HS-5 (cell line): ENCODE measurements around the gene C2CD4D.
"Not testable (repeated sequence)": the region's sequence is repeated elsewhere in the genome, so short reads cannot be mapped to it uniquely, and the experiment has no call there.

Experiments
- DNase-seq: peaks from one replicate; pipeline ENCODE4 v3.0.0-alpha.2; 2012; ENCODE audit warnings: low read depth

The C2CD4D gene

DNA sequence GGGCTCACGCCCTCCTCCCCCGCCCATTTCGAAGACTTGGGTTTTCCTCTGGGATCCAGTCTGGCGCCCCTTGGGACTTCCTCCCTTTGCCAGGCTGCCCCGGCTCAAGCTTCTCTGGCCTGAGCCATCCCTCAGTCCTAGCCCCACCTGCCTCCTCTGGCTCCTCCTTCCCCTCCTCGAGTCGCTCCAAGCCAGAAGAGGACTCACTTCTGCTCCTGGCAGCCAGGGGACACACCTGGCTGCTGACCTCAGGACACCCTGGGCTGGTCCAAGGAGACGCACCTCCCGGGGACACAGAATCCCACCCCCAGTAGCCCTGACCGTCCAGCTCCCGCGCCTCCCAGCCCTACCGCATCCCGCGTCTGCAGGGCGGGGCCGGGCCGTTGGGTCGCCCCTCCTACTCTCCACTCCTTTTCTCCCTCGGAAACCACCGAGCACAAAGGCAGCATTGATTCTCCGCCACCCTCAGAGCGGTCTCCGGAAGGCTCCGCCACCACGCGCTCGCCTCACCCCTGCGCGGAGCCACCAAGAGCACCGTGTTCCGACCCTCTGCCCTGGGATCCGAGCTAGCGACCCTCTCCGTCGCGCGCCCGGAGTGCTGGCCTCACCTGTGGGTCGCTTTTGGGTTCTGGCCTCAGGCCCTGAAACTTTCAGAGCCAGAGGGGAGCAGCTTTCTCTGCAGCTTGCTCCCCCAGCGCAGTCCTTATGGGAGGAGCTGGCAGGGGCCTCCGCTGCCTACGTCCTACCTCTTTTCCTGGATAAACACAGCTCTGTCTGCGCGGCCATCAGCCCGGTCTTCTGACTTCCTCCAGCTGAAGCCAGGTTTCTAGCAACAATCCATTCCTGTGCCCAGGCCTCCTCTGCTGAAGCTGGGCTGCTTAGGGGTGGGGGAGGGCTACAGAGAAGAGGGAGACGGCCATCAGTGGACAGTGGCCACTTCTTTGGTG is at the start of gene C2CD4D:
C2CD4D (minus strand) TSS at position 364 of the 947 bp plus-strand sequence. CDS start 831 bp downstream, outside the sequence.
- DNase-seq: no peak

DNA sequence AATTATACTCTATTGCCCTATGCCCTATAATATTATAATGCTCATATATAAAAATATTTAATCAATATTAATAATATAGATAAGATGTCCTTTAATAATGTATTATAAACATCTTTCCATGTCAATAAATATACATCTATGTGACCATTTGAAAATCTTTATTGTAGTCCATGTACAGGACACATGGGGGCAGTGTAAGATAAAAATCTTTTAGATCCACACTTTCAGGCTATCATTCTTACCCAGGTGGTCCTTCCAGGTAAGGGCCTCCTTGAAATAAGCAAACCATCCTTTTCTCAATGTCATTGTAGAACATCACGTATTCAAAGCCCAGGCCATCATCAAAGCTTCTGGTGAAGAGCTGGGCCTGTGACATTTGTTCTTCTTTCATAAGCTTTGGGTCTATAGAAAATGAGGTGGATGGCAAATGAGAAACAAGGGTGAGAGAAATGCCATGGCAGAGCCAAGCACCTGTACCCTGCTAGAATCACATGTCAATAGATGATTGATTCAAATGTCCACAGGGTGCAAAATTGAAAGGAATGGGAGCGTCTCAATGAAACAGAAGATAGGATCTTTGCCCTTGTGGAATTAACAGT is 49.5 kb upstream of the C2CD4D start:
- no peak for DNase-seq

DNA sequence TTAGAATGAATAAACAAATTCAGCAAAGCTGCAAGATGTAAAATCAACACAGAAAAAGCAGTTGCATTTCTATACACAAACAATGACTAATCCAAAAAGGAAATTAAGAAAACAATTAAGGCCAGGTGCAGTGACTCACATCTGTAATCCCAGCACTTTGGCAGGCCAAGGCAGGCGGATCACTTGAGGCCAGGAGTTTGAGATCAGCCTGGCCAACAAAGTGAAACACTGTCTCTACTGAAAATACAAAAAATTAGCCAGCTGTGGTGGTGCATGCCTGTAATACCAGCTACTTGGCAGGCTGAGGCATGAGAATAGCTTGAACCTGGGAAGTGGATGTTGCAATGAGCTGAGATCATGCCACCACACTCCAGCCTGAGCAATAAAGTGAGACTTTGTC is 47.4 kb upstream of the C2CD4D start:
- no peak for DNase-seq

DNA sequence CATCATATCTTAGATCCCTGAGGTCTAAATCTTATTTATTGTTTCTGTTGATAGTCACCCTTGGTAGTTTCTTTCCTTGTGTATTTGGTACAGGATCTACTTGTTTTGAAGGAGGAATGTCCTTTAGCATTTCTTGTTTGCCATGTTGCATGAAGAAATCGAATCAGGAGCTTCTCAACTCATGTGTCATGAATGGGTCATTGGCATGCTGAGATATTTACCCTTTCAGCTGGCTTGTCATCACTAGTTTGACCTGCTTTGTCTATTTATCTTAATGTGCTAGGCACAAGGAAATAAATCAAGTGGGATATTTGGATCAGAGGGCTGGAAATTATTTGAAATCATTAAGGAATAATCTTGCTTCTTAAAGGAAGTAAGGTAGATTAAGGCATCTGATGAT is 45.9 kb upstream of the C2CD4D start:
- no peak for DNase-seq

DNA sequence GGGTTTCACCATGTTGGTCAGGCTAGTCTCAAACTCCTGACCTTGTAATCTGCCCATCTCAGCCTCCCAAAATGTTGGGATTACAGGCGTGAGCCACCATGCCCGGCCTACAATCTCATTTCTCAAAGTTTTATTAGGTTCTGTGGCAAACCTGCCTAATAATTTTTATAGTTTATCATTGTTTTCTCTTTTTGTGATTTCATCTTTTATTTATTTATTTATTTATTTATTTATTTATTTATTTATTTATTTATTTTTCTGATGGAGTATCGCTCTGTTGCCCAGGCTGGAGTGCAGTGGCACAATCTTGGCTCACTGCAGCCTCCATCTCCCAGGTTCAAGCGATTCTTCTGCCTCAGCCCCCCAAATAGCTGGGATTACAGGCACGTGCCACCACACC is 45.3 kb upstream of the C2CD4D start:
- not testable (repeated sequence) for DNase-seq

DNA sequence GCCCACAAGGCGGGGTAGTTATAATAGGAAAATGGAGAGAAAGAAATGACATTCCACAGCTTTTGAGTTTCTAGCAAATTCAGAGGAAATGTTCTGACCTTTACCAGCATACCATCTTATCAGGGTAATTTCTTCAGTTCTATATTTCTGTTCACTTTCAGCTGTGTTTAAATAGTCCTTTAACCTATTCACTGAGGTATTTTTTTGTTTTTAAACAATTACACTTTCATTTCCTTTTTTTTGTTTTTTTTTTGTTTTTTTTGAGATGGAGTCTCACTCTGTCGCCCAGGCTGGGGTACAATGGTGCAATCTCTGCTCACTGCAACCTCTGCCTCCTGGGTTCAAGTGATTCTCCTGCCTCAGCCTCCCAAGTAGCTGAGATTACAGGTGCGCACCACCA is 44.8 kb upstream of the C2CD4D start:
- not testable (repeated sequence) for DNase-seq

DNA sequence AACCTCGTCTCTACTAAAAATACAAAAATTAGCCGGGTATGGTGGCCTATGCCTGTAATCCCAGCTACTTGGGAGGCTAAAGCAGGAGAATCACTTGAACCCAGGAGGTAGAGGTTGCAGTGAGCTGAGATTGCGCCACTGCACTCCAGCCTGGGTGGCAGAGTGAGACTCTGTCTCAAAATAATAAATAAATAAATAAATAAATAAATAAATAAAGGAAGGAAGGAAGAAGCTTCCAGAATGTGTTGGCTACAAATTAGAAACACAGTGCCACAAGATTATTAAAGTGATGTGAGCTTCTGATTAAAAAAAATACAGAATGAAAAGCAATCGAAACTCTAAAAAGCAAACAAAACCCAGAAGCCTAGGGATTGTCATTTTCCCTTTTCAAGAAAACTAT is 44.3 kb upstream of the C2CD4D start:
- DNase-seq: not testable (repeated sequence)

DNA sequence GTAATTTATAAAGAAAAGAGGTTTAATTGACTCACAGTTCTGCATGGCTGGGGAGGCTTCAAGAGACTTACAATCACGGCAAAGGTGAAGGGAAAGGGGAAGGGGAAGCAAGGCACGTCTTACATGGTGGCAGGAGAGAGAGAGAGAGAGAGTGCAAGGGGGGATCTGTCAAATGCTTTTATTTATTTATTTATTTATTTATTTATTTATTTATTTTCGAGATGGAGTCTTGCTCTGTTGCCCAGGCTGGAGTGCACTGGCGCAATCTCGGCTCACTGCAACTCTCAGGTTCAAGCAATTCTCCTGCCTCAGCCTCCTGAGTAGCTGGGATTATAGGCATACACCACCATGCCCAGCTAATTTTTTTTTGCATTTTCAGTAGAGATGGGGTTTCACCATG is 43.3 kb upstream of the C2CD4D start:
- DNase-seq: not testable (repeated sequence)

DNA sequence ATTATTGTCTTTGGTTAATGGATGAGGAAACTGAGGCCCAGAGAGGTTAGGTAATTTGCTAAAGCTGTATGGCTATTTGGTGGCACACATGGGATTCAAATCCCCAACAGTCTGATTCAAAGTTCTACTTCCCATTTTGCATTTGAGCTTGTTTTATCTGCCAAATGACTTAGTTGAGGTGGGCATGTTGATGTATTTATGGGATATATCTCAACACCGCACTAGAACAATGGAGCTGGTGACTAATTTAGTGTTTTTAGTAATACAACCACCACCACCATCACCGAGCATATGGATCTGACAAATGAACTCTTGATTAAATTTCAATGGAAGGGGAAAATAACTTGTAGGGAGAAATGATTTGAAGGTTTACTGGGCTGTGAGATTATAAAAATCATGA is 42.8 kb upstream of the C2CD4D start:
- no peak for DNase-seq

DNA sequence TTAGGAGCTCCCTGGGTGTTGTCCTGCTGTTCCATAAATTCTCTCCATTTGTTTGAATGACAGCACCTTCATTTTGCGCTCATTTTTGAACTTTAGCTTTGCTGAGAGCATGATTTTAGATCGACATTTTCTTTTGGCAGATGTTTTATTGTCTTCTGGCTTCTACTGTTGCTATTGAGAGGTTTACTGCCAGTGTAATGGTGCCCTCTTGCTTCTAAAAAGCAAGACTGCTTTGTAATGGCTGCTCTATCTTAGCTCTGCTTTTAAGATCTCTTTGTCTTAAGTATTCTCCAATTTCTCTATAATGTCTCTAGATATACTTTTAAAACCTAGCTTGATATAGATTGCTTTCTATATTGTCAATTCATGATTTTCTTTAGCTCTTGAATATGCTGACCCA is 41.9 kb upstream of the C2CD4D start:
- DNase-seq: no peak

DNA sequence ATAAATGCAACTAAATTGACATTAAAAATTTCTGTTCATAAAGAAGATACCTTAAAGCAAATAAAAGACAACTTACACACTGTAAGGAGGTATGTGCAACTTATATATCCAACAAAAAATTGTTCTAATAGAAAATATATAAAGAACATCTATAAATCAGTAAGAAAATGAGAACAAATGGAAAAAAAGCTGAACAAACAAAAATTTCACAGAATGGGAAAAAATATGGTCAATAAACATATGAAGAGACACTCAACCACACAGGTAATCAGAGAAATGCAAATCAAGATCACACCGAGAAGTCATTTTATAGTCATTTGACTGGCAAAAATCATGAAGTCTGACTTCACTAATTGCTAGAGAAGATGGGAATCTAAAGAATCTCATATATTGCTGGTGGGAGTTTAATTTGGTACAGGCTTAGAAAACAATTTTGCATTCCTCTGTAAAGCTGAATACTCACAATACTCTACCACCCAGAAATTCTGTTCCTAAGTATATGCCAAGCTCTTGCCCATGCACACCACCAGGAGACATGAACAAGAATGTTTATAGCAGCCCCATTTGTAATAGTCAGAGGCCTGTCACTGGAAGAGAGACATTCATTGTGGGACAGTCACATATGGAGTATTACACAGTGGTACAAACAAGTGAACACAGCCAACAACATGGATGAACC is 35.9 kb upstream of the C2CD4D start:
- DNase-seq: no peak

DNA sequence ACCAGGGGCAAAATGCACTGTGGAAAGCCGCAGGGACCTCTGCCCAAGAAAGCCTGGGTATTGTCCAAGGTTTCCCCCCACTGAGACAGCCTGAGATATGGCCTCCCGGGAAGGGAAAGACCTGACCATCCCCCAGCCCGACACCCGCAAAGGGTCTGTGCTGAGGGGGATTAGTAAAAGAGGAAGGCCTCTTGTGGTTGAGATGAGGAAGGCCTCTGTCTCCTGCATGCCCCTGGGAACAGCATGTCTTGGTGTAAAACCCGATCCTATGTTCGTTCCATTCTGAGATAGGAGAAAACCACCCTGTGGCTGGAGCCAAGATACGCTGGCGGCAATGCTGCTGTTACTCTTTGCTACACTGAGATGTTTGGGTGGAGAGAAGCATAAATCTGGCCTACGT is 33.2 kb upstream of the C2CD4D start:
- DNase-seq: not testable (repeated sequence)

DNA sequence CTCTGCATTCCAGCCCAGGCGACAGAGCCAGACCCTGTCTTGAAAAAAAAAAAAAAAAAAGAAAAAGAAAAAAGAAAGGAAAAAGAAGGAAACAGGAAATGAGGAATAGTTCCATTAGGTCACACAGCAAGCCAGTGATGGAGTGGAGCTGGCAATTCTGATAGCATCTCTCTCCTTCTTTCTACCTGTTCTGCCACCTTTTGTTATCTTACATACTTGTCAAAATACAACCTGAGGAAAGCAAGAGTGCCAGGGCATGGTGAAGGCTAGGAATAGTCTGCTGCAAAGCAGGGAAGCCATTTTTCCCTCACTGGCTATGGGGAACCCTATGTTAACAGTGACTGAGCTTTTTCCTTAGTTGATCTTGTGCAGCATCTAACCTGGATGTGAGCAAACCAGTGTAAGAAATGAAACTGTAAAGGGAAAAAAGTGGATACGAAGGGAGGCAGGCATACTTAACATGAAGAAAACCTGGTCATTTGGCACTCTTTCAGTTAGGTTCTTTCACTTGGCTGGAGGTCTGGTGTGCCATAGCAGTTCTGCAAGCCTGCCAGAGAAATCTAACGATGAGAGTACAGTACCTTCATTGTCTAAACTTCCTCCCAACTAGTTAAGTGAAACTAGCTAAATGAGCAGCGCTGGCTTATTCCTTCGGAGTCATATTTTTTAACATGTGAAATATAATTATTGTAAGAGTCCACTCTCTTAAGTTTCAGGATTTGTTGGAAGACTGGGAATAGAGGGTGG is 31.8 kb upstream of the C2CD4D start:
- DNase-seq: no peak

DNA sequence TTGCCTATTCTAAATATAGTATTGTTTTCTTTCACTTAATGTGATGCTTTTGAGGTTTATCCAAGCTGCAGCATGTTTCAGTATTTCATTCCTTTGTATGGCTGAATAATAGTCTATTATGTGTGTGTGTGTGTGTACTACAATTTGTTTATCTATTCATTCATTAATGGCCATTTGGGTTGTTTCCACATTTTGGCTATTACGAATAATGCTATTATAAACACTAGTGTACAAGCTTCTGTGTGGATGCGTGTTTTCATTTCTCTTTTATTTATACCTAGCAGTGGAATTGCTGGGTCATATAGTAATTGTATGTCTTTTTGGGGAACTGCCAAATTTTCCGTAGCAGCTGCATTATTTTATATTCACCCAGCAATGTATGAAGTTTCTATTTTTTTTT is 28.9 kb upstream of the C2CD4D start:
- no peak for DNase-seq

DNA sequence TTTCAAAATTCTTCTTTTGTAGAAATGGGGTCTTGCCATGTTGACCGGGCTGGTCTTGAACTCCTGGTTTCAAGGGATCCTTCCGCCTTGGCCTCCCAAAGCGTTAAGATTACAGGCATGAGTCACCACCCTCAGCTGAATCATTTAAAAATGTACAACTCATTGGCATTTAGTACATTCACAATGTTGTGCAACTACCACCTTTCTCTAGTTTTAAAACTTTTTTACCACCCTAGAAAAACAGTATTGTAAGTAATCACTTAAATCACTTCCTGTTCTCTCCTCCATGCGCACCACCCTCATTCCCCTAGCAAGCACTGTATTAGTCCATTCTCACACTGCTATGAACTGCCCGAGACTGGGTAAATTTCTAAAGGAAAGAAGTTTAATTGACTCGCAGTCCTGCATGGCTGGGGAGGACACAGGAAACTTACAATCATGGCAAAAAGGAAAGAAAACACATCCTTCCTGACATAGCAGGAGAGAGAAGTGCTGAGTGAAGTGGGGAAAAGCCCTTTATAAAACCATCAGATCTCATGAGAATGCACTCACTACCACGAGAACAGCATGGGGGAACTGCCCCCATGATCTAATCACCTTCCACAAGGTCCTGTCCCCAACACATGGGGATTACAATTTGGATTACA is 28.3 kb upstream of the C2CD4D start:
- peak; percentile 77 for DNase-seq

DNA sequence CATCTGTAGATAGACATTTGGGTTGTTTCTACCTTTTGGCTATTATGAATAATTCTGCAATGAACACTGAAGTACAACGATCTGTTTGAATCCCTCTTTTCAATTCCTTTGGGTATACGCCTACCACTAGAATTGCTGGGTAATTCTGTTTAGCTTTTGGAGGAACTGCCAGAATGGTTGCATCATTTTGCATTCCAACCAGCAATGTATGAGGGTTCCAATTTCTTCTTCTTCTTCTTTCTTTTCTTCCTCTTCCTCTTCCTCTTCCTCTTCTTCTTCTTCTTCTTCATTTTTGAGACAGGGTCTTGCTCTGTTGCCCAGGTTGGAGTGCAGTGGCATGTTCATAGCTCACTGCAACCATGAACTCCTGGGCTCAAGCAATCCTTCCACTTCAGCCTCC is 27.7 kb upstream of the C2CD4D start:
- DNase-seq: no peak

DNA sequence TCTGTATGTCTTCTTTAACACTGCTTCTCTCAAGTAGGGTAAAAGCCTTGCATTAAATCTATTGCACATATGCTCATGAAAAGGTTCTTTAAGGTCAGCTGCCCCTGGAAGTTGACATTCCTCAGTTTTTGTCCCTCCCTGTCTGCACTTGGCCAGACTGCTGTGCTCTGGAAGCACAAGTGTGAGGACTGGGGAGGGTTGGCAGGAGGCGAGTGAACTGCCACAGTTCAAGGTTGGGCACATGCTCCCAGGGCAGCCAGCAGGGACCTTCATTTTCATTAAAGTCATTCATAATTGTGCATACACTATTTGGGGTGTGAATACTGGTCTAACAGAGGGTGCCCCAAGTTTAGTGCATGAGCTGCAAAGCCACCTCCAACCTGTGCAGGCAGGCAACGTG is 24.8 kb upstream of the C2CD4D start:
- no peak for DNase-seq

DNA sequence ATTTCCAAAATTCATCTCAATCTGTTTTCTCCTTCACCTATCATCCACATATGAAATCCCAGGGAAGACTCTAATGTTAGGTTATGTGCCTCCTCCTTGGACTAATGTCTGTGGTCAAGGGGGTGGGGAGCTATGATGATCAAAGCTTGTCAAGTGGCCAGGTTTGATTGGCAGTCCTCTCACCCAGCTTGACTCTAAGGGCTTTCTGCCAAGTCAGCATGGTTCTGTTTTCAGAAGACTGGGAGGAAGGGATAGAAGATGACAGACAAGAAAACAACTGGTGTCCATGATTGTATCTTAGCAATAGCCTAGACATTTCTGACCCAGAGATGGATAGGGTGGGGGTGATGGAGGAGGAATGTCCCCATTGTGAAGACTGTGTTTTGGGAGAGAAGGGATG is 23.0 kb upstream of the C2CD4D start:
- no peak for DNase-seq

DNA sequence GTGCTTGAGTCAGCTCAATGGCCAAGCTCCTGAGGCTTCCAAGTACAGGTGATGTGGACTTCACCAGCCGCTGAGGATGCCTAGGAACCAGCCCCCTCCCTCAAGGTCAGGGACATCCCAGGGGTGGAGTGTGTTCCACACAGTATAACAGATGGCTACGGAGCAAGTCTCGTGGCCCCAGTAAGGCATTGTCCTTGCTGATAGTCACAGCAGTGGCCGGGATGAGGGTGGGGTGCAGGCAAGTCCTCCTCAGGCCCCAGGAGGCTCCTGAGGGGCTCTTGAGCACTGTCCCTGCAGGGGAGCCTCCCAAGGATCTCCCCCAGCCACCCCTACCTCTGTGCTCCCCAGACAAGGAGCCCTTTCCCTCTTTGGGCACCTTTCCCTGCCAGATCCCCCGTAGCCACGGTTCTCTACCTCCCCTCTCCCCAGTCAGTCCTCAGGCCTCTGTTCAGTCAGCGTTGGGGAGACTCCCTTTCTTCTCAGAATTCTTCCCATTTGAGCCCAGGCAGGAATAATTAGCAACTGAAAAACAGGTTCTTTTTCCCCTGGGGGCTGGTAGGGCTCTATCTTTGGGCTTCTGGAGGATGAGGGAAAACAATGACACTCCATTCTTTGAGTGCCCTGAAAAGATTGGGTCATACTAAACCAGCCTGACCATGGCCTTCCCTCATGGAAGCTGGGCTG is 21.0 kb upstream of the C2CD4D start:
- no peak for DNase-seq

DNA sequence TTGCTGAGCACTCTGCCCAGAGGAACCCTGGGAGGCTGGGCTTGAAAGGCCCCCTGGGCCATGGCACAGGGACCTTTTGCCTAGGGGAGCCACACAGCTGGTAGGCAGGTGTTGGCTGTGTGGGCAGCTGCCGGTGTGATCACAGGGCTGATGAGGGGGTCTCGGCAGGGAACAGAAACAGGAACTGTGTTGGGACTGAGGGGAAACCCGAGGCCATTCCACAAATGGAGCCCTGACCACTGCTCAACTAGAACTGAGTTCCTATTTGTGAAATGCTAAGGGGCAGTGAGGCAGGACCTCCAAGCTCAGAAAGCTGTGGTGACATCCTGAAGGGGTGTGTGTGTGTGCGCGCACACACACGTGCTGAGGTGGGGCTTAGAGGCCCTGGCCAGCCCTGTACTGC is 20.3 kb upstream of the C2CD4D start:
- no peak for DNase-seq
